ENCODE measurements around the gene AP1G2. TPM values are rescaled to one million over a fixed set of nuclear protein-coding genes. Genes with fewer than 3 reads are reported as not detected.

AP1G2 gene, protein sequence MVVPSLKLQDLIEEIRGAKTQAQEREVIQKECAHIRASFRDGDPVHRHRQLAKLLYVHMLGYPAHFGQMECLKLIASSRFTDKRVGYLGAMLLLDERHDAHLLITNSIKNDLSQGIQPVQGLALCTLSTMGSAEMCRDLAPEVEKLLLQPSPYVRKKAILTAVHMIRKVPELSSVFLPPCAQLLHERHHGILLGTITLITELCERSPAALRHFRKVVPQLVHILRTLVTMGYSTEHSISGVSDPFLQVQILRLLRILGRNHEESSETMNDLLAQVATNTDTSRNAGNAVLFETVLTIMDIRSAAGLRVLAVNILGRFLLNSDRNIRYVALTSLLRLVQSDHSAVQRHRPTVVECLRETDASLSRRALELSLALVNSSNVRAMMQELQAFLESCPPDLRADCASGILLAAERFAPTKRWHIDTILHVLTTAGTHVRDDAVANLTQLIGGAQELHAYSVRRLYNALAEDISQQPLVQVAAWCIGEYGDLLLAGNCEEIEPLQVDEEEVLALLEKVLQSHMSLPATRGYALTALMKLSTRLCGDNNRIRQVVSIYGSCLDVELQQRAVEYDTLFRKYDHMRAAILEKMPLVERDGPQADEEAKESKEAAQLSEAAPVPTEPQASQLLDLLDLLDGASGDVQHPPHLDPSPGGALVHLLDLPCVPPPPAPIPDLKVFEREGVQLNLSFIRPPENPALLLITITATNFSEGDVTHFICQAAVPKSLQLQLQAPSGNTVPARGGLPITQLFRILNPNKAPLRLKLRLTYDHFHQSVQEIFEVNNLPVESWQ
- 7.1 and 14.1 TPM in 2 replicates for total RNA-seq

DNA sequence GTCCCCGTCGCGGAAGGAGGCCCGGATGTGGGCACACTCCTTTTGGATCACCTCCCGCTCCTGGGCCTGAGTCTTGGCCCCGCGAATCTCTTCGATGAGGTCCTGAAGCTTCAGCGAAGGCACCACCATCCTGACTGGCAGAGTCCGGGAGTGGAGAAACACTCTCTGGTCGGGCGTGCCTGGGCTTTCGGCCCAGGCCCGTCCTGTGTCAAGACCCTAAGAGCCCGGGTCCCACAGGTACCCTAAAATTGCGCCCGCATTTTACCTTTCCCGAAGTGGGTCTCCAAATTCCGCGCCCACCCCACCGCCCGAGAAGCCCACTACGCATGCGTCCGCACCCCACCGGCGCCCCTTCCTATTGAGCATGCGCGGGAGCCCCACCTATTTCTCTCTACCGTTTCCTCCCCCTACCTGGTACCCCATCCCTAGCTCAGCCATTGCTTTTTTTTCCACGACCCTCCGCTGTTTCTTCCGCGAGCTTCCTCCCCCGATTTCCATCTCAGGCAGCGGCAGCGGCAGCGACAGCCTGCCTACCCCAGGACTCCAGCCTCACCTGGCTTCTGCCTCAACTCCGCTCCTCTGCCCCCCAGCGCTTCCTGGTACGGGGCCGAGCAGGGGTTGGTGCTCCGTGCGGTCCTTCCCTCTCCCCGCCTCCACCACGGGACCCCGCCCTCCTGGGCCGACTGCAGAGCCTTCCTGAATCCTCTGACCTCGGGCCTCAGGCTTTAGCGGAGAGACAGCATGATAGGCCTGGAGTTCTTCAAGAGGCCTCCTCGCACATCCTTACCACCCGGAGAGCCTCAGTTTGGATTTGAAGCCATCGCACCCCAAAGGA is at the start of gene AP1G2:
TSS of gene AP1G2 (minus strand) at position 606 of the 835 bp plus-strand sequence. CDS start at position 129, 477 bp downstream.

DNA sequence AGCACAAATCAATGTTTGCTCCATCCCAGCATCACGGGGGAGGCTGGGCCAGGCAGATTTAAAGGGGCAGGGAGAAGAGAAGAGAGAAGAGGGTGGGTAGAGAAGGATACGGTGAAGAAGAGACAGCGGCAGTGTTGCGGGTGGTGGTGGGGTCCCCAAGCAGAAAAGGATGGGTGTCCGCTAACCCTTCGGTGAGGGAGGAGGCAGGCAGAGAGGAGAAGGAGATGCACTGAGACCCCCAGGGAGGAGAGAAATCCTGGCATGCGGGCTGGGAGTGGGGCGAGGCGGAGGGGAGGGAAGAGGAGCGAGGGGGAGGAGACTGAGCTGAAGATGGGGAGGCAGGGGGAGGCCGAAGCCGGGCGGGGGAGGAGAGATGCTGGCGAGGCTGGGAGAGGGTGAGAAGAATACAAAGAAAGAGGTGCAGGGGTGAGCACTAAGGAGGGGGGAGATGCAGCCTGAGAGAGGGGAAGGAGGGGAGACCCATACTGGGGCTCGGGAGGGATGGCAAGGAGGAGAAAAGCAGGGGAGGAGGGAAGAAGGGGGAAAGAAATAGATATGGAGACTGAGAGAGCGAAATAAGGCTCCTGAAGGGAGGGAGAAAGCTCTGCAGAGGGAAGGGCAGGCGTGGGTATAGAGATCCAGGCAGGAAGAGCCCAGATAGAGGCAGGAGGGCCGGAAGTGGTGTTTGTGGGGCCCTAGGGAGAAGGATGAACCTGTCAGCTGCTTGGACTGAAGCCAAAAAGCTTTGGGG is 11.1 kb upstream of the AP1G2 start, which contains the start of gene JPH4:
TSS of gene JPH4 (minus strand) at position 231 of the 751 bp plus-strand sequence. CDS start 1,337 bp downstream, outside the sequence.

DNA sequence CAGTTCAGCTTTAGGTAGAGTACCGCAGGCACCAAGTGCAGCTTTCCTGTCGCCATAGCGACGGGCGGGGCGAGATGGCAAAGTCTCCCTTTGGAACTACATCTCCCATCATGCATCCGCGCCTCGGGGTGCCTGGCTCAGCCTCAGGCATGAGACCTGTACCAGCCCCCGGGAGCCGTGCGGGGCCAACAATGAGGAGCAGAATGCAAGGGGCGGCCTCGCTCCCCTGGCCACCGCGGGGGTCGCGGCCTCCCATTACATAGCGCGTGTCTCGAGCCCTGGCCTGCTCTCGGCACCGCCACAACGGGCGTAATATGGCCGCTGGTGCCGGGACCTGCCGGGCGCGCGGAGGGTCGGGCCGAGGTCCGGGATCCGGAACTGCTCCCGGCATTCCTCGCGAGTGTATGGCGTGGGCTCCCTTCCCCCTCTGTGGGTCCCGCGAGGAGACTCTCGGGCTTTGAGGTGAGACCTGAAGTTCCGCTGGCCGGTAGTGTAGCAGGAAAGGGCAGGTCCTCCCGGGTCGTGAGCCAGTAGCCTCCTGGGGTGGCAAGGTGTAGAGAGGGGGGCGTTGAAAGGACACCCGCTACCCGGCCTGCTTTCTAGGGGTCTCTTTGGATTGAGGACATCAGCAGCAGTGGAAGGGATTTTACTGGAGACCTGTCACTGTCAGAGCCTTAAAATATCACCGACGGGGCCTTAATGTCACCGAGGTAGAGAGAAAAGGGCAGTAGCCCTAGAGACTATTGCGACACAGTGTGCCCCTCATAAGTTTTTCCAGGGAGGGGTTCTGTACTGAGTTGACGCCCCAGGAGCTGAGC is 11.5 kb downstream of the AP1G2 start, which contains the start of gene THTPA:
TSS of gene THTPA (plus strand) at position 390 of the 818 bp plus-strand sequence. CDS start 487 bp downstream, outside the sequence.

DNA sequence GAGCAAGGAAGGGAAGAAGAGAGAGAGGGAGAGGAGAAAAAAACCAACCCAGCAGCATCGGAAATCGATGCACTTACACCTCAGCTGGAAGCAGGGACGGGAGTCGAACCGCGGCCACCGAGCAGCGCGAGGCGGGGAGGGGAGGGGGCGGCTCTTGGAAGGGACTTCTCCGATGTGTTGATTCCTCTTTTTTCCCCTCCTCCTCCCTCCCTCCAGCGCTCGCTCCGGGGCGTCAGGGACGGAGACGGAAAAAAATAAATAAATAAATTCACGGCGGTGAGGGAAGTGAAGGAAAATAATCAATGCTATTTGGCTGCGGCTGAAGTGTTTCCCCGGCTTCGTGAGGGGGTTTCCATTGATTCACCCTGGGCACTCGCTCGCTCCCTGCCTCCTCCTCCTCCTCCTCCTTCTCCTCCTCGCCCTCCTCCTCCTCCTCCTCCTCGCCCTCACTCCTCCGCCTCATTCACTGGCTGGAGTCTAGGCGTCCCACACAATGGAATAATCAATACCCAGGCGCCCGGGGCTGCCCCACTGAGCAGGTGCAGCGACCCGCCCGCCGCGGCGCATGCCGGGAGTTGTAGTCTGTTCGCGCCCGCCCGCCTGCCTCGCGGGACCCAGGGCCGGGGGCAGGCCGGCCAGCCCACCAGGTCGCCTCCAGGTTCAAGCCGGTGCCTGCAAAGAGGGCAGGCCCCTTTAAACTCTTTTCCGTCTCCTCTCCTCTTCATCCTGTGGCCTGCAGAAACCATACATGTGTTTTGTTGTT is 16.1 kb downstream of the AP1G2 start, which contains the start of gene ZFHX2:
TSS of gene ZFHX2 (minus strand) at position 500 of the 763 bp plus-strand sequence. CDS start 16,440 bp downstream, outside the sequence.

Other genes starting within 250 kb of the AP1G2 start
- gene PABPN1, start 246.3 kb downstream of the AP1G2 start, total RNA-seq = 89.3 and 89.7 TPM in 2 replicates
- 1.6 and 2.6 TPM in 2 replicates for gene SLC22A17, start 214.9 kb downstream of the AP1G2 start, total RNA-seq
- gene EFS, start 202.6 kb downstream of the AP1G2 start, total RNA-seq = not detected in 2 replicates
- gene IL25, start 195.0 kb downstream of the AP1G2 start, total RNA-seq = not detected in 2 replicates
- not detected in 2 replicates for gene CMTM5, start 190.7 kb downstream of the AP1G2 start, total RNA-seq
- not detected in 2 replicates for gene MYH6, start 159.5 kb downstream of the AP1G2 start, total RNA-seq
- not detected in 2 replicates for gene MYH7, start 132.1 kb downstream of the AP1G2 start, total RNA-seq
- gene NGDN, start 98.1 kb downstream of the AP1G2 start, total RNA-seq = 58.5 and 77.8 TPM in 2 replicates
- under 0.01 and 0.46 TPM in 2 replicates for gene ZFHX2, start 16.0 kb downstream of the AP1G2 start, total RNA-seq
- 10.0 and 10.4 TPM in 2 replicates for gene THTPA, start 11.5 kb downstream of the AP1G2 start, total RNA-seq
- gene JPH4, start 11.0 kb upstream of the AP1G2 start, total RNA-seq = not detected in 2 replicates
- gene DHRS2, start 68.6 kb upstream of the AP1G2 start, total RNA-seq = not detected in 2 replicates